Kidney epithelial cell (primary cell): Measurements from ENCODE around the gene ANXA8. TPM values are rescaled to one million over a fixed set of nuclear protein-coding genes. Genes with fewer than 3 reads are reported as not detected.
A peak's percentile ranks its signal among the peaks of the same experiment; 100 is the strongest.
"Not testable (repeated sequence)": the region's sequence is repeated elsewhere in the genome, so short reads cannot be mapped to it uniquely, and the experiment has no call there.

Experiments
- DNase-seq: peaks from one replicate; pipeline ENCODE4 v3.0.0-alpha.2; 2010; ENCODE audit warnings: low read depth
- H3K27me3 ChIP-seq: 2 replicates; pipeline ENCODE4 v1.6.0; 2011; ENCODE audit warnings: low read length; ENCODE audit not compliant: control insufficient read depth, insufficient read depth
- H3K36me3 ChIP-seq: 2 replicates; pipeline ENCODE4 v1.5.1; 2011; ENCODE audit warnings: low read length; ENCODE audit not compliant: control insufficient read depth, insufficient read depth
- H3K4me3 ChIP-seq: 2 replicates; pipeline ENCODE4 v1.5.1; 2011; ENCODE audit warnings: low read depth, mild to moderate bottlenecking, control low read depth, low read length
- CTCF ChIP-seq: IDR thresholded peaks from 2 replicates; pipeline ENCODE4 v1.5.1; 2011; ENCODE audit warnings: mild to moderate bottlenecking, moderate library complexity, low read length, control low read depth, inconsistent platforms; ENCODE audit not compliant: insufficient read depth, poor library complexity, severe bottlenecking
- total RNA-seq: library from RNA; depleted of rRNA; stranded (reverse); fragments of >200 nt; gene quantifications from 2 replicates; pipeline ENCODE4 v1.2.3, GENCODE V29; 2015

Gene ANXA8
- total RNA-seq, 1 donor from 2014 or later = 4.6 TPM

- TF ChIP-seq CTCF = no peak
- Histone ChIP-seq H3K27me3 (peaks cover 3% of the 10 kb centered on the region), H3K36me3 (no peaks in the 10 kb centered on the region), H3K4me3 (no peak overlapping the region)
- DNase-seq = peak; percentile 56
These were observed 25.3 kb downstream of the ANXA8 start for GRCh38 chr10:47458466-47459154.

GRCh38 chr10:47457826-47458225 is 26.1 kb downstream of the ANXA8 start:
- H3K36me3 ChIP-seq = no peaks in the 10 kb centered on the region
- no peak for DNase-seq
- no peak for TF ChIP-seq CTCF
- no peak overlapping the region for H3K4me3 ChIP-seq
- H3K27me3 ChIP-seq = peaks cover 5% of the 10 kb centered on the region

- H3K27me3 ChIP-seq = peaks cover 5% of the 10 kb centered on the region
- TF ChIP-seq CTCF = no peak
- H3K4me3 ChIP-seq = no peak overlapping the region
- DNase-seq = no peak
- no peaks in the 10 kb centered on the region for H3K36me3 ChIP-seq
These were observed 26.4 kb downstream of the ANXA8 start for GRCh38 chr10:47457528-47457820.

- TF ChIP-seq CTCF = no peak
- Histone ChIP-seq H3K36me3 (no peaks in the 10 kb centered on the region), H3K4me3 (no peak overlapping the region), H3K27me3 (peaks cover 5% of the 10 kb centered on the region)
- DNase-seq = no peak
These were observed 27.0 kb downstream of the ANXA8 start for GRCh38 chr10:47456794-47457527.

GRCh38 chr10:47456079-47456785 is 27.7 kb downstream of the ANXA8 start:
- TF ChIP-seq CTCF = no peak
- H3K27me3 ChIP-seq = peaks cover 5% of the 10 kb centered on the region
- no peak overlapping the region for H3K4me3 ChIP-seq
- no peaks in the 10 kb centered on the region for H3K36me3 ChIP-seq
- no peak for DNase-seq

- H3K36me3 ChIP-seq, DNase-seq, H3K27me3 ChIP-seq, H3K4me3 ChIP-seq: not testable (repeated sequence)
These were observed 28.4 kb downstream of the ANXA8 start for GRCh38 chr10:47455350-47456078.
